ENCODE data around the gene LUC7L. TPM values are rescaled to one million over a fixed set of nuclear protein-coding genes. Genes with fewer than 3 reads are reported as not detected.

LUC7L gene
- total RNA-seq, 1 donor from 2014 or later = 79.3 TPM

GRCh38 chr16:181565-182021, 47.7 kb downstream of the LUC7L start:
- Histone ChIP-seq H3K27me3 (peaks cover 12% of the 10 kb centered on the region), H3K27ac (no peak overlapping the region), H3K4me1 (peaks cover 24% of the 10 kb centered on the region), H3K4me3 (peak overlapping the region; percentile 20 to 35), H3K9me3 (no peaks in the 10 kb centered on the region), H3K36me3 (no peaks in the 10 kb centered on the region)
- TF ChIP-seq POLR2AphosphoS5 (IDR thresholded peaks at IDR 0.05; ENCODE audit: insufficient read depth in 1 of 2, low read depth in 1 of 2) (no peak), POLR2A (IDR thresholded peaks at IDR 0.05) (no peak), CTCF (IDR thresholded peaks at IDR 0.05) (peak; percentile 87 to 93 (median 89))
- intact Hi-C loops (cut with DNase I) = loop anchor here (5.0 kb wide), 1 partner anchor 74 kb away; no protein-coding TSS in a partner anchor
- DNase-seq (ENCODE audit: extremely low spot score in 2 of 2) = no peak

GRCh38 chr16:180681-181564, 48.3 kb downstream of the LUC7L start:
- TF ChIP-seq POLR2AphosphoS5 (IDR thresholded peaks at IDR 0.05; ENCODE audit: insufficient read depth in 1 of 2, low read depth in 1 of 2) (no peak), POLR2A (IDR thresholded peaks at IDR 0.05) (no peak), CTCF (IDR thresholded peaks at IDR 0.05) (no peak)
- H3K9me3 ChIP-seq = no peaks in the 10 kb centered on the region
- no peak for DNase-seq (ENCODE audit: extremely low spot score in 2 of 2)
- no peaks in the 10 kb centered on the region for H3K36me3 ChIP-seq
- intact Hi-C loops (cut with DNase I) = loop anchor here (5.0 kb wide), 1 partner anchor 74 kb away; no protein-coding TSS in a partner anchor
- no peak overlapping the region for H3K27ac ChIP-seq
- H3K4me1 ChIP-seq = peaks cover 24% of the 10 kb centered on the region
- peak overlapping the region; percentile 20 to 35 for H3K4me3 ChIP-seq
- peaks cover 12% of the 10 kb centered on the region for H3K27me3 ChIP-seq

- TF ChIP-seq POLR2AphosphoS5 (IDR thresholded peaks at IDR 0.05; ENCODE audit: insufficient read depth in 1 of 2, low read depth in 1 of 2) (no peak), CTCF (IDR thresholded peaks at IDR 0.05) (no peak), POLR2A (IDR thresholded peaks at IDR 0.05) (no peak)
- Histone ChIP-seq H3K9me3 (no peaks in the 10 kb centered on the region), H3K4me3 (peak within 1 kb of the TSS; percentile 20 to 35), H3K27ac (no peak within 1 kb of the TSS), H3K27me3 (peaks cover 12% of the 10 kb centered on the region), H3K36me3 (no peaks in the 10 kb centered on the region), H3K4me1 (peaks cover 24% of the 10 kb centered on the region)
- intact Hi-C loops (cut with DNase I) = loop anchor here (5.0 kb wide), 1 partner anchor 73 kb away; no protein-coding TSS in a partner anchor
- no peak for DNase-seq (ENCODE audit: extremely low spot score in 2 of 2)
Measured at GRCh38 chr16:180101-180675, 49.1 kb downstream of the LUC7L start, which contains the start of gene HBQ1. Gene HBQ1 (plus strand): TSS chr16:180459. CDS start chr16:180487, 28 bp downstream.

GRCh38 chr16:179211-180092, 49.8 kb downstream of the LUC7L start:
- Histone ChIP-seq H3K36me3 (no peaks in the 10 kb centered on the region), H3K4me1 (peaks cover 24% of the 10 kb centered on the region), H3K4me3 (no peak overlapping the region), H3K27ac (no peak overlapping the region), H3K9me3 (no peaks in the 10 kb centered on the region), H3K27me3 (peaks cover 12% of the 10 kb centered on the region)
- intact Hi-C loops (cut with DNase I) = loop anchor here (5.0 kb wide), 1 partner anchor 72 kb away; no protein-coding TSS in a partner anchor
- no peak for DNase-seq (ENCODE audit: extremely low spot score in 2 of 2)
- TF ChIP-seq POLR2A (IDR thresholded peaks at IDR 0.05) (no peak), POLR2AphosphoS5 (IDR thresholded peaks at IDR 0.05; ENCODE audit: insufficient read depth in 1 of 2, low read depth in 1 of 2) (no peak), CTCF (IDR thresholded peaks at IDR 0.05) (no peak)
